Natural killer cell treated with Interleukin-12 subunit alpha and Interleukin-12 subunit beta and Interleukin-15 and Interleukin-18, amount 100 ng/mL, for 72 hours (primary cell): Measurements from ENCODE around the gene G3BP1. TPM values are rescaled to one million over a fixed set of nuclear protein-coding genes. Genes with fewer than 3 reads are reported as not detected.
"Not testable (repeated sequence)": the region's sequence is repeated elsewhere in the genome, so short reads cannot be mapped to it uniquely, and the experiment has no call there.

Experiments
- ATAC-seq, 2 donors: fragments of 150-1000 bp; cut with Tn5 transposase in 1 of 2; sonication (Bioruptor Pico), chemical (Tn5 transposase) in 1 of 2; 2 replicates each; pipeline ENCODE4 v1.10.0; 2021
- DNase-seq: peaks from one replicate; pipeline ENCODE4 v3.0.0; 2022; ENCODE audit warnings: low spot score
- H3K27ac Mint-ChIP-seq, 2 donors: 1 replicate in 1 of 2; 2 replicates in 1 of 2; pipeline ENCODE4 v1.8.0; 2022; ENCODE audit warnings: mixed read lengths in 2 of 2, mild to moderate bottlenecking in 1 of 2, moderate library complexity in 1 of 2
- H3K27me3 Mint-ChIP-seq, 2 donors: 1 replicate in 1 of 2; 2 replicates in 1 of 2; pipeline ENCODE4 v1.8.0; 2022; ENCODE audit warnings: mixed read lengths in 2 of 2
- H3K36me3 Mint-ChIP-seq: one replicate; pipeline ENCODE4 v1.8.0; 2022; ENCODE audit warnings: mixed read lengths
- H3K4me1 Mint-ChIP-seq, 2 donors: 1 replicate in 1 of 2; 2 replicates in 1 of 2; pipeline ENCODE4 v1.8.0; 2022; ENCODE audit warnings: low read depth in 2 of 2, mixed read lengths in 2 of 2, mild to moderate bottlenecking in 1 of 2
- H3K4me3 Mint-ChIP-seq: one replicate; pipeline ENCODE4 v1.8.0; 2022; ENCODE audit warnings: mixed read lengths
- H3K9me3 Mint-ChIP-seq: 2 replicates; pipeline ENCODE4 v1.8.0; 2022; ENCODE audit warnings: mixed read lengths
- total RNA-seq, 2 donors: library from RNA; stranded (reverse); gene quantifications; one replicate each; pipeline ENCODE4 v1.2.3, GENCODE V29; 2022

G3BP1 gene
- total RNA-seq, 2 donors from 2014 or later: 237 to 290 TPM

DNA sequence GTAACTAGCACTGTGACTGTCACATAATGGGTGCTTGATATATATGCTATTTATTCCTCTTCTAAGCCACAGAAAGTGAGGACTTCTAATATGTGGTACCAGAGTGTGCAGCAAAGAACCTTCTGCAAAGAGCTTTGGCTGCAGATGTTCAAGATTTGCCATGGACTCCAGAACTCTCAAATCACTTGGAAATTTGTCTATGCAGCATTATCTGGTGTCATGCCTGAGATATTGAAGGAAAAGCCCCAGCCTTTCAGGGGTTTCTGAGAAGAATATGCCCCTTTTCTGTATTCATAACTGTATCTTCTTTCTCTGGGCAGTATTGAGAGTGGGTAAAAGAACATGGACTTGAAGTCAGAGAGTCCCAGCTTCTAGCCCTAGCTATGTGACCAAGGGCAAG lies 4.8 kb upstream of the G3BP1 start:
- Mint-ChIP-seq H3K27me3 (no peaks in the 10 kb centered on the region), H3K27ac (no peak overlapping the region), H3K4me3 (no peak overlapping the region), H3K36me3 (no peaks in the 10 kb centered on the region), H3K9me3 (no peaks in the 10 kb centered on the region), H3K4me1 (peaks cover 0 to 6% of the 10 kb centered on the region in 2 donors)
- ATAC-seq (no peak), DNase-seq (no peak)

- H3K4me3 Mint-ChIP-seq: no peak overlapping the region
- no peaks in the 10 kb centered on the region for H3K27me3 Mint-ChIP-seq
- H3K9me3 Mint-ChIP-seq: no peaks in the 10 kb centered on the region
- ATAC-seq: peak; percentile 51 to 61
- no peak overlapping the region for H3K27ac Mint-ChIP-seq
- DNase-seq: peak; percentile 83
- H3K4me1 Mint-ChIP-seq: peaks cover 23 to 30% of the 10 kb centered on the region in 2 donors
- H3K36me3 Mint-ChIP-seq: no peaks in the 10 kb centered on the region
Observed at GRCh38 chr5:151770383-151771258, 1.1 kb upstream of the G3BP1 start.

DNA sequence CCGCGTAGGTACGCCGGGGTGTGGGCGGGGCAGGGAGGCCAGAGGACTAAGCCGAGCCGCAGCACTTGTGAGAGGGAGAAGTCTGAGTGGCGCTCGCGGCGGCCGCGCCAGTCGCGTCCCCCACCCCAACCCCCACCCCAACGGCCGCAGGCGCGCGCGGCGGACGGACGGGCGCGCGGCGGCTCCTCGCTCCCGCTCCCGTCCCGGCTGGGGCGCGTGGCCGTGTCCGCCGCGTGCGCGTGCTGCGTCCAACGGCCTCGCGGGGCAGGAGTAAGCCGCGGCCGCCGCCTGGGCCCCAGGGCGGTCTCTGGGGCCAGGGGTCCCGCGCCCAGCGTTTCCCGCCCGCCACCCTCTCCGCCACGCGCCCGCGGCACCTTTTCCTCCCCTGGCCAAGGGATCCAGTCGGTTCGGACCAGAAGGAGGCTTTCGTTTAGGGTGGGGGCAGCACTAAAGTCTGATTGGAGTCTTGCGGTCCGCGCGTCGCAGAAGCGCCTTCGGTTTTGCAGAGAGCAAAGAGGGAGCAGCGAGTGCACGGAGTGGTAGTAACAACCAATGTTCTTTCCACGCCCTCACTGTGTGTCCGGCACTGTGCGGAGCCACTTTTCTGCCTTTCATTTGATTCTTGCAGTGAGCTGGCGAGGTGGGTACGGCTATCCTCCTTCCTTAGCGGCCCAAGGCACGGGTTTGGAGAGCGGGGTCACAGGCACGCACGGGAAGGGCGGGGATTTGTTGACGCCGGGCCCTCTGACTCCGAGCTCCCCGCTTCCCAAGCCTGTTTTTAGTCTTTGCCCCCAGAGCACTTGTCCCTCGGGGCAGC lies 483 bp downstream of the G3BP1 start:
- DNase-seq (peak; percentile 61), ATAC-seq (no peak)
- Mint-ChIP-seq H3K27ac (no peak overlapping the region), H3K4me3 (peak overlapping the region; percentile 82), H3K4me1 (peaks cover 34 to 46% of the 10 kb centered on the region in 2 donors), H3K9me3 (no peaks in the 10 kb centered on the region), H3K27me3 (no peaks in the 10 kb centered on the region), H3K36me3 (peaks cover 6% of the 10 kb centered on the region)

DNA sequence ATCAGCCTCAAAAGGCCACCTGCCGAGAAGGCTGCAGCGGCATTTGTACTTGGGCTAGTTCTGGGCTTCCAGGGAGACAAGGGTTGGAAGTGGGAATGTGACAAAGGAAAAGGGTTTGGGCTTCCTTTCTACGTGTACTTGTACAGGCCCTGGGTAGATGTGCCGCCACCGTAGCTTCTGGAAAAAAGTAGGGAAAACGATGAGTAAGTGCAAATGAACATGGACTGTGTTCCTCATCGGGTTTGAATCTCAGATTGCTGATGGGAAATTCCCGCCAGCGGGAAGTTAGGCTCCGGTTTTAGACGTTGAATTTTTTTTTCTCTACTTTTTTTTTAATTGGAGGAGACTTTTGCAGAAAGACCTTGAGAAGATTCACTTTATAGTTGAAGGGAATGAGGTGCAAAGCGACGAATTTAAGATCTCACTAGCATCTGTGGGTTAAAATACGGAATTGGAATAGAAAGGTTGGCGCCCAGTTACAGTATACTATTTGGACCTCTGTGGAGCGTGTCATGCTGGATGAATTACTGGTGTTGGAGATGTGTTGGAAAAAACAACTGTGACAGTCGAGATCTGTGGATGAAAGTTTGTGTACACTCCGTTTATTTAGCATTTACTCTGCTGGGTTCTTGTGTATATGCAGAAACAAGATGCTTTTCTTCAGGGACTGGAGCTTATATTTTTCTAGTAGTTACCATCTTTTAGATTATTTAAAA lies 1.2 kb downstream of the G3BP1 start:
- Mint-ChIP-seq H3K36me3 (peaks cover 13% of the 10 kb centered on the region), H3K4me1 (peaks cover 41 to 54% of the 10 kb centered on the region in 2 donors), H3K4me3 (peak overlapping the region; percentile 82), H3K27ac (no peak overlapping the region), H3K27me3 (no peaks in the 10 kb centered on the region), H3K9me3 (no peaks in the 10 kb centered on the region)
- no peak for ATAC-seq
- DNase-seq: no peak

DNA sequence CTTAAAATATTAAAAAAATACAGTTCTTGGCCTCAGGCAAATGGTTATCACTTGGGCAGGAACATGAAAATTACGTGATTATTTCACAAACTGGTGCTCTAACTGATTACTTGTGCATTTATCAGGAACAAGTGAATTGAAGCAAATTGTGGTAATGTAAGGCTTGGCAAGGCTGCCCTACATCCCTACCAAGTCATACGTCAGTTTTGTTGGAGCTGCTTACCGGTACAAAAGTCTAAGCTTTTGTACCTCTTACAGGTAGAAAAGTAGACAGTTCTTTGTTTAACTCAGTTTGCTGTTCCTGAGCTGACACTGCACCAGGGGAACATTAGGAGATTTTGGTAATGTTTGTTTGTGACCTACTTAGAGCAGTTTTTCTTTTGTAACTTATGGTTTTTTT lies 2.2 kb downstream of the G3BP1 start:
- DNase-seq: no peak
- Mint-ChIP-seq H3K9me3 (no peaks in the 10 kb centered on the region), H3K27me3 (no peaks in the 10 kb centered on the region), H3K4me1 (peaks cover 42 to 57% of the 10 kb centered on the region in 2 donors), H3K36me3 (peaks cover 17% of the 10 kb centered on the region), H3K27ac (no peak overlapping the region), H3K4me3 (peak overlapping the region; percentile 82)
- no peak for ATAC-seq

DNA sequence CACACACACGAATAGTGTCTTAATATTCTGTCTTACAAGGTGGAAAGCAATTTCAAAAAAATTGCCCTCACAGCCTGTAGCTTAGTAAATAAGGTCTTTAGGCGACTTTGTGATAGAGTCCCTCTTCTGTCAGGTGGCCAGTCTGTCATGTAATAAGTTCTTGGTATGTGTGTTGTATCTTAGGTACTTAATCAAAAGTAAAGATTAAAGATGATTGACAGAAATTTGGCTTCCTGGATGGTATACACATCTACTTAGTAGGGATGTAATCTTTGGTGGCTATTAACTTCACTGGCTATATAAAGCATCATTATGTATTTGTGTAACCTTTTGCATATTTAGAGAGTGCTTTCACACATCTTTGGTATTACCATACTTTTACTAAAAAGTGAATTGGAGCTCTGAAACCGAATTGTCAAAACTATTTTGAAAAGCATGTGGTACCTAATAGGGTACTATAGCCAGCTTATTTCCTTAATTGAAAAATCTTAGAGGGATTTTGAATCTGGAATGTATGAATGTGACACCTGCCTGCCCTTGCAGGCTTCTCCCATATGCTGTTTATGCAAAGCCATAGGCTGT lies 3.4 kb downstream of the G3BP1 start:
- Mint-ChIP-seq H3K27ac (peak overlapping the region in 1 of 2 donors; percentile 41), H3K4me1 (peaks cover 53 to 65% of the 10 kb centered on the region in 2 donors), H3K27me3 (no peaks in the 10 kb centered on the region), H3K36me3 (peaks cover 22% of the 10 kb centered on the region), H3K9me3 (no peaks in the 10 kb centered on the region), H3K4me3 (peak overlapping the region; percentile 82)
- no peak for ATAC-seq
- no peak for DNase-seq

- ATAC-seq: no peak
- no peaks in the 10 kb centered on the region for H3K27me3 Mint-ChIP-seq
- H3K36me3 Mint-ChIP-seq: peaks cover 22% of the 10 kb centered on the region
- no peaks in the 10 kb centered on the region for H3K9me3 Mint-ChIP-seq
- peak overlapping the region; percentile 21 for H3K4me3 Mint-ChIP-seq
- peaks cover 47 to 55% of the 10 kb centered on the region in 2 donors for H3K4me1 Mint-ChIP-seq
- no peak for DNase-seq
- no peak overlapping the region for H3K27ac Mint-ChIP-seq
Observed at GRCh38 chr5:151779531-151780125, 7.9 kb downstream of the G3BP1 start.

DNA sequence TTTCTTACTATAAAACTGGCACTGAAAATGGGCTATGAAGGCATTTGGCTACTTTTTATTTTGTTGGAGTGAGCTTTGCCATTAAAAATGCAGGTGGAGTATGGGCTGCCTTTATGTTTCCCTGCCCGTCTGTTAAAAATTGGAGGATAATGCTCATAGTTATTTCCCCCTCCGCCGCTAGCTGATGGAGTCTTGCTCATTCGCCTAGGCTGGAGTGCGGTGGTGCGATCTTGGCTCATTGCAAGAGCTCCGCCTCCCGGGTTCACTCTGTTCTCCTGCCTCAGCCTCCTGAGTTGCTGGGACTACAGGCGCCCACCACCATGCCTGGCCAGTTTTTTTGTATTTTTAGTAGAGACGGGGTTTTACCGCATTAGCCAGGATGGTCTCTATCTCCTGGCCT lies 8.6 kb downstream of the G3BP1 start:
- Mint-ChIP-seq H3K27me3 (no peaks in the 10 kb centered on the region), H3K4me3 (no peak overlapping the region), H3K4me1 (peaks cover 44 to 53% of the 10 kb centered on the region in 2 donors), H3K9me3 (no peaks in the 10 kb centered on the region), H3K27ac (no peak overlapping the region), H3K36me3 (peaks cover 22% of the 10 kb centered on the region)
- DNase-seq (no peak), ATAC-seq (no peak)

GRCh38 chr5:151781201-151781600 lies 9.4 kb downstream of the G3BP1 start:
- Mint-ChIP-seq H3K4me3 (no peak overlapping the region), H3K27me3 (no peaks in the 10 kb centered on the region), H3K36me3 (peaks cover 22% of the 10 kb centered on the region), H3K4me1 (peaks cover 43 to 53% of the 10 kb centered on the region in 2 donors), H3K27ac (no peak overlapping the region), H3K9me3 (no peaks in the 10 kb centered on the region)
- ATAC-seq (no peak), DNase-seq (no peak)

GRCh38 chr5:151783664-151784063 lies 11.9 kb downstream of the G3BP1 start:
- not testable (repeated sequence) for H3K36me3 Mint-ChIP-seq, H3K4me3 Mint-ChIP-seq, ATAC-seq, H3K9me3 Mint-ChIP-seq, H3K27ac Mint-ChIP-seq, DNase-seq, H3K27me3 Mint-ChIP-seq
- peaks cover 32 to 37% of the 10 kb centered on the region in 2 donors for H3K4me1 Mint-ChIP-seq

- DNase-seq: no peak
- Mint-ChIP-seq H3K27me3 (no peaks in the 10 kb centered on the region), H3K4me1 (peaks cover 30 to 34% of the 10 kb centered on the region in 2 donors), H3K9me3 (no peaks in the 10 kb centered on the region), H3K36me3 (peaks cover 7% of the 10 kb centered on the region), H3K27ac (no peak overlapping the region), H3K4me3 (no peak overlapping the region)
- ATAC-seq: no peak
Observed at GRCh38 chr5:151784141-151784540, 12.4 kb downstream of the G3BP1 start.

DNA sequence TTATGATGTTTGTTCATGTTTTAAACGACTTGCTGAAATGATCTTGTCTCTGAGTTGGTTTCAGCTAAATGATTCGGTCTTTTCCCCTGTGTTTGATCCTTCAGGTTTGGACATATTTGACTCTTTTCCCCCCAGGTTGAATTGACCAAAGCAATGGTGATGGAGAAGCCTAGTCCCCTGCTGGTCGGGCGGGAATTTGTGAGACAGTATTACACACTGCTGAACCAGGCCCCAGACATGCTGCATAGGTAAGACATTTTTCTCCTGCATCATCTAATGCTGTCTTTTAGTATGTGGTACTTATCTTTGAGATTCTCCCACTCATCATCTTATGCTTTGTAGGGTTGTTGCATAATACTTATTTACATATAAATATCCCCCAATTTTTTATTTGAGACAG lies 14.7 kb downstream of the G3BP1 start:
- Mint-ChIP-seq H3K9me3 (no peaks in the 10 kb centered on the region), H3K4me1 (peaks cover 17 to 19% of the 10 kb centered on the region in 2 donors), H3K27me3 (no peaks in the 10 kb centered on the region), H3K36me3 (peaks cover 16% of the 10 kb centered on the region), H3K27ac (peak overlapping the region in 1 of 2 donors; percentile 8), H3K4me3 (no peak overlapping the region)
- no peak for DNase-seq
- ATAC-seq: no peak

- H3K4me1 Mint-ChIP-seq: peaks cover 17 to 19% of the 10 kb centered on the region in 2 donors
- no peak for ATAC-seq
- no peak overlapping the region for H3K27ac Mint-ChIP-seq
- H3K9me3 Mint-ChIP-seq: no peaks in the 10 kb centered on the region
- no peaks in the 10 kb centered on the region for H3K27me3 Mint-ChIP-seq
- DNase-seq: no peak
- no peak overlapping the region for H3K4me3 Mint-ChIP-seq
- H3K36me3 Mint-ChIP-seq: peaks cover 23% of the 10 kb centered on the region
Observed at GRCh38 chr5:151787817-151788216, 16.1 kb downstream of the G3BP1 start.
